GM18951 (cell line): ENCODE measurements around the gene TSPAN18.

Experiments
- POLR2A ChIP-seq: IDR thresholded peaks from 4 replicates; pipeline ENCODE4 v1.6.1; 2011; ENCODE audit warnings: mild to moderate bottlenecking; ENCODE audit not compliant: insufficient read length, insufficient read depth; ENCODE audit errors: extremely low read depth
- in situ Hi-C: fragments of 300-500 bp; cut with MboI; formaldehyde crosslinking; loops from one replicate; pipeline ENCODE4 v1.12.0; 2022; ENCODE audit warnings: low sequenced_read_pairs, mixed read lengths, inconsistent platforms; ENCODE audit not compliant: unreplicated experiment

The TSPAN18 gene

GRCh38 chr11:44916801-44917385 lies 190.1 kb downstream of the TSPAN18 start:
- in situ Hi-C loops = no loop called here
- no peak for TF ChIP-seq POLR2A

DNA sequence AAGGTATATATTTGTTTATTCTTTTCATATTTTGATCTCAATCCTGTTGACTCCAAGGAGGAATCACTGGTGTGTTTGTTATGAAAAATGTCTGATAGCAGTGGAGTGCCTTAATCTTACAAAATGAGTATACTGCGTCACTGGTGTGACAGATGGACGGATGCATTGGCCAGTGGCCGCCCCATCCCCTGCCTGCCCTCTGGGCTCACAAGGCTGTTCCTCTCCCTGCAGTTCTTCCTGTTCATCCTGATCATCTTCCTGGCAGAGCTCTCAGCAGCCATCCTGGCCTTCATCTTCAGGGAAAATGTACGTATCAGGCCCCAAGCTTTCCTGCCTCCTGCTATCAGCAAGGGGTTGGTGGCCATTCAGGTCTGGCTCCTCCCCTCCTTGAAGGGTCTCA lies 191.0 kb downstream of the TSPAN18 start:
- in situ Hi-C loops = no loop called here
- TF ChIP-seq POLR2A = no peak

GRCh38 chr11:44920451-44920850 lies 193.7 kb downstream of the TSPAN18 start:
- TF ChIP-seq POLR2A = no peak
- in situ Hi-C loops = no loop called here

DNA sequence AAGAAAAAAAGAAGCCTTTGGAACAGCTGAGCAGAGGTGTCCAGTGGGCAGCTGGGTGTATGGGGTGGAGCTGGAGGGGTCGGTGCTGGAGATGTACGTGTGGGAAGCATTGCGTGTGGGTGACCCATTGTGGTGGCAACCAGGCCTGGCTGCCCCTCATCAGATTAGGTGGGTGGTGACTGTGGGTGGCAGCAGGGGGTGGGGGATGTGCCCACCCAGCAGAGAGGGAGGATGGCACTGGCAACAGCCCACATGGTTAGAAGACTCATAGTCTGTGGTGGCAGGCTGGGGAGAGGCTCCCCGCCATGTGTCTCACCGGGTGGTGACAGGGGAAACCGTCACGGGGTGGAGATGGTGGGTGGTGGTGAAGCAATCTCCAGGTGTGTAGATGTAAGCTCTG lies 196.4 kb downstream of the TSPAN18 start:
- TF ChIP-seq POLR2A = no peak
- in situ Hi-C loops = no loop called here

DNA sequence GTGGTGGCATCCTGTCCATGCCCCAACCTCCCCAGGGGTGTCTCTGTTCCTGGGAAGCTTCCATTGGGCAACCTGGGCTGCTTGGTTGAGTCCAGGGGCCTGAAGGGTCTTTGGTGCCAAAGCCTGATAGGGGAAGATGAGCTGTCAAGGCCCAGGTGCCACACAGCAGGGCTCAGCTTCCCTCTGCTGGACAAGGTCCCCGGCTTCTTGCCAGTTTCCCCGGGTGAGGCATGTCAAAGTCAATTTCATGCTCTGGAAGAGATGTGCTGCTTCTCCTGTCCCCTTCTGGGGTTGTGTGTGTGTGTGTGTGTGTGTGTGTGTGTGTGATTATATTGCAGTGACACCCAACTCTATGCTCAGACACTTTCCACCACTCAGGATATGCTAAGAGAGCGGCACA lies 197.0 kb downstream of the TSPAN18 start:
- in situ Hi-C loops = no loop called here
- TF ChIP-seq POLR2A = no peak

GRCh38 chr11:44926036-44926435 lies 199.3 kb downstream of the TSPAN18 start:
- TF ChIP-seq POLR2A = no peak
- in situ Hi-C loops = loop anchor here (25.0 kb wide), 1 partner anchor 411 kb away; no protein-coding TSS in a partner anchor

- no peak for TF ChIP-seq POLR2A
- in situ Hi-C loops = loop anchor here (25.0 kb wide), 1 partner anchor 410 kb away; no protein-coding TSS in a partner anchor
Measured at GRCh38 chr11:44927174-44927661, 200.5 kb downstream of the TSPAN18 start.

- in situ Hi-C loops = loop anchor here (25.0 kb wide), 1 partner anchor 409 kb away; no protein-coding TSS in a partner anchor
- TF ChIP-seq POLR2A = no peak
Measured at GRCh38 chr11:44928144-44928543, 201.4 kb downstream of the TSPAN18 start.

GRCh38 chr11:44928816-44929215 lies 202.1 kb downstream of the TSPAN18 start:
- no peak for TF ChIP-seq POLR2A
- in situ Hi-C loops = loop anchor here (25.0 kb wide), 1 partner anchor 408 kb away; no protein-coding TSS in a partner anchor

GRCh38 chr11:44930588-44931302 lies 204.0 kb downstream of the TSPAN18 start:
- TF ChIP-seq POLR2A = no peak
- in situ Hi-C loops = loop anchor here (25.0 kb wide), 1 partner anchor 407 kb away; no protein-coding TSS in a partner anchor

DNA sequence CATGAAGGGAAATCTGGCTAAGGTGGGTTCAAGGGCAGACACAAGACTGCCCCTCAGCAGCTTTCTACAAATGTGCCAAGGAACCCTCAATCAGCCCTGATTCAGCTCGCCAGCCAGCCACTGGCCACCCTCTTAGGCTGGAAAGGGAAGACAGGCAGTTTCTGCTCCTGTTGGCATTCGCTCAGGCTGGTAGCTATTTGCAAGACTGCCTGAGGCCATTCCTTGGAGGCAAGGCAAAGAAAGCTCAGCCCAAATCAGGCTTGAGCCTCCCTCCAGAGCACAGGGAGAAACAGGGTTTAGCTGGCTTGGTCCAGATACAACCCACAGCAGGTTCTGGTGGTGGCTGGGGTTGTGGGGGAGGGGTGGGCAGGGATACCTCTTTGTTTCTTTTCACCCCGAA lies 204.7 kb downstream of the TSPAN18 start:
- TF ChIP-seq POLR2A = no peak
- in situ Hi-C loops = loop anchor here (25.0 kb wide), 1 partner anchor 406 kb away; no protein-coding TSS in a partner anchor

DNA sequence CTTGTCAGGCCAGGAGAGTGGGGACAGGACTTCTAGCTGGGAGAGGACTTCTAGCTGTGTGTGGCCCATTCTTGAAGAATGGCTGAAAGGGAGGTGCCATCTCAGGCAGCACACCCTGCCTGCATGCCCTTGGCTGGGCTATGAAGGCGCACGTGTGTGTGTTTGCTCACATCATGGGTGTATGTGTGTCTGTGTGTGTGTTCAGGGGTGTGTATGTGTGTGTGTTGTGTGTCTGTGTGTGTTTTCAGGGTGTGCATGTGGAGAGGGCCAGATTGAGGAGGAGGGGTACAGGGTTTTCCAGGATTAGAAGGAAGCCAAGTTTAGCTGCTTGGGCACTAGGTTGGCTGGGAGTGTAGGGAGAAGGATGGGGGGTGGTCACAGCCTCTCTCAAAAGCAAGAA lies 207.3 kb downstream of the TSPAN18 start:
- in situ Hi-C loops = loop anchor here (25.0 kb wide), 1 partner anchor 403 kb away; no protein-coding TSS in a partner anchor
- no peak for TF ChIP-seq POLR2A

- in situ Hi-C loops = loop anchor here (25.0 kb wide), 1 partner anchor 403 kb away; no protein-coding TSS in a partner anchor
- TF ChIP-seq POLR2A = no peak
Measured at GRCh38 chr11:44934735-44935250, 208.0 kb downstream of the TSPAN18 start.
